Thymus (tissue), 11 donors: Measurements from ENCODE around the gene MOB2. TPM values are rescaled to one million over a fixed set of nuclear protein-coding genes. Genes with fewer than 3 reads are reported as not detected.

ENCODE experiments used
- DNase-seq, 9 donors: peaks; one replicate each; pipeline ENCODE4 v3.0.0-alpha.2; 2013; ENCODE audit warnings: low spot score in 9 of 9, low read depth in 6 of 9, missing footprints in 1 of 9
- H3K27ac ChIP-seq, 2 donors: one replicate each; pipeline ENCODE4 v1.5.1; 2013; ENCODE audit warnings: control low read depth in 1 of 2, low read depth in 1 of 2, low read length in 1 of 2, mild to moderate bottlenecking in 1 of 2, moderate library complexity in 1 of 2
- H3K27me3 ChIP-seq, 2 donors: one replicate each; pipeline ENCODE4 v1.5.1; 2013; ENCODE audit warnings: low read length in 1 of 2; ENCODE audit not compliant: control insufficient read depth in 2 of 2, insufficient read depth in 1 of 2
- H3K36me3 ChIP-seq, 2 donors: one replicate each; pipeline ENCODE4 v1.5.1; 2013; ENCODE audit warnings: low read length in 1 of 2, mild to moderate bottlenecking in 1 of 2, moderate library complexity in 1 of 2; ENCODE audit not compliant: control insufficient read depth in 2 of 2, insufficient read depth in 2 of 2
- H3K4me1 ChIP-seq, 2 donors: one replicate each; pipeline ENCODE4 v1.5.1; 2013; ENCODE audit warnings: low read length in 2 of 2; ENCODE audit not compliant: control insufficient read depth in 2 of 2, insufficient read depth in 2 of 2
- H3K4me3 ChIP-seq, 2 donors: one replicate each; pipeline ENCODE4 v1.5.1; 2013; ENCODE audit warnings: low read length in 2 of 2, control low read depth in 1 of 2, mild to moderate bottlenecking in 1 of 2
- H3K9me3 ChIP-seq, 2 donors: one replicate each; pipeline ENCODE4 v1.5.1; 2013; ENCODE audit warnings: low read length in 1 of 2, mild to moderate bottlenecking in 1 of 2; ENCODE audit not compliant: control insufficient read depth in 2 of 2, insufficient read depth in 1 of 2
- WGBS: extraction: QIAGEN DNeasy Blood & Tissue Kit; methylation state at CpG from one replicate; pipeline ENCODE4 v1.1.7; 2013; 5-methylcytosine and 5-hydroxymethylcytosine counted together
- polyA plus RNA-seq: library from polyadenylated mRNA; stranded (reverse); fragments of 200-250 nt; gene quantifications from one replicate; pipeline ENCODE4 v1.2.3, GENCODE V29; 2013
- total RNA-seq: library from RNA; stranded (reverse); fragments of 120-200 nt; gene quantifications from one replicate; pipeline ENCODE4 v1.2.4, GENCODE V29; 2013
- donor health status: healthy.

Gene MOB2
- total and polyA plus RNA-seq, 2 donors: 34.0 to 46.5 TPM

GRCh38 chr11:1530686-1531448 lies 44.3 kb upstream of the MOB2 start:
- no peak overlapping the region for H3K4me3 ChIP-seq
- H3K9me3 ChIP-seq: no peaks in the 10 kb centered on the region
- 95% methylated on average over 19 of the region's 19 CpGs for WGBS
- H3K4me1 ChIP-seq: peaks cover 0 to 9% of the 10 kb centered on the region in 2 donors
- DNase-seq: no peak
- H3K36me3 ChIP-seq: peaks cover 16 to 22% of the 10 kb centered on the region in 2 donors
- H3K27ac ChIP-seq: no peak overlapping the region
- no peaks in the 10 kb centered on the region for H3K27me3 ChIP-seq

- Histone ChIP-seq H3K27ac (no peak overlapping the region), H3K9me3 (no peaks in the 10 kb centered on the region), H3K4me1 (peaks cover 7 to 12% of the 10 kb centered on the region in 2 donors), H3K27me3 (no peaks in the 10 kb centered on the region), H3K36me3 (peaks cover 12 to 16% of the 10 kb centered on the region in 2 donors), H3K4me3 (no peak overlapping the region)
- no peak for DNase-seq
- 96% methylated on average over 5 of the region's 5 CpGs for WGBS
Observed at GRCh38 chr11:1529774-1530173, 43.2 kb upstream of the MOB2 start.

GRCh38 chr11:1529286-1529685 lies 42.7 kb upstream of the MOB2 start:
- Histone ChIP-seq H3K4me3 (no peak overlapping the region), H3K27ac (no peak overlapping the region), H3K27me3 (no peaks in the 10 kb centered on the region), H3K9me3 (no peaks in the 10 kb centered on the region), H3K4me1 (peaks cover 9 to 17% of the 10 kb centered on the region in 2 donors), H3K36me3 (peaks cover 7 to 11% of the 10 kb centered on the region in 2 donors)
- WGBS: 97% methylated on average over 17 of the region's 17 CpGs
- no peak for DNase-seq

GRCh38 chr11:1528710-1529109 lies 42.1 kb upstream of the MOB2 start:
- 95% methylated on average over 10 of the region's 10 CpGs for WGBS
- no peak overlapping the region for H3K27ac ChIP-seq
- H3K9me3 ChIP-seq: no peaks in the 10 kb centered on the region
- H3K27me3 ChIP-seq: no peaks in the 10 kb centered on the region
- H3K4me1 ChIP-seq: peaks cover 15 to 23% of the 10 kb centered on the region in 2 donors
- DNase-seq: no peak
- H3K36me3 ChIP-seq: peaks cover 6 to 11% of the 10 kb centered on the region in 2 donors
- H3K4me3 ChIP-seq: no peak overlapping the region

GRCh38 chr11:1526785-1527184 lies 40.2 kb upstream of the MOB2 start:
- no peak overlapping the region for H3K27ac ChIP-seq
- peaks cover 27 to 31% of the 10 kb centered on the region in 2 donors for H3K4me1 ChIP-seq
- no peak overlapping the region for H3K4me3 ChIP-seq
- WGBS: 96% methylated on average over 15 of the region's 15 CpGs
- no peak for DNase-seq
- H3K27me3 ChIP-seq: no peaks in the 10 kb centered on the region
- peaks cover under 1 to 3% of the 10 kb centered on the region in 2 donors for H3K36me3 ChIP-seq
- peaks cover 0 to 2% of the 10 kb centered on the region in 2 donors for H3K9me3 ChIP-seq

- H3K4me3 ChIP-seq: peak overlapping the region in 1 of 2 donors; percentile 22
- H3K27ac ChIP-seq: peak overlapping the region; percentile 55 to 74
- WGBS: 4% methylated on average over 4 of the region's 4 CpGs
- H3K36me3 ChIP-seq: no peaks in the 10 kb centered on the region
- no peaks in the 10 kb centered on the region for H3K27me3 ChIP-seq
- H3K4me1 ChIP-seq: peaks cover 31 to 43% of the 10 kb centered on the region in 2 donors
- DNase-seq: peak in 6 of 9 donors; percentile 34 to 83 (median 58)
- peaks cover 2 to 4% of the 10 kb centered on the region in 2 donors for H3K9me3 ChIP-seq
Observed at GRCh38 chr11:1523779-1524178, 37.2 kb upstream of the MOB2 start.

- H3K9me3 ChIP-seq: peaks cover 2 to 4% of the 10 kb centered on the region in 2 donors
- no peaks in the 10 kb centered on the region for H3K27me3 ChIP-seq
- WGBS: 93% methylated on average over 6 of the region's 6 CpGs
- peaks cover 31 to 43% of the 10 kb centered on the region in 2 donors for H3K4me1 ChIP-seq
- H3K27ac ChIP-seq: peak overlapping the region in 1 of 2 donors; percentile 10
- no peak overlapping the region for H3K4me3 ChIP-seq
- no peaks in the 10 kb centered on the region for H3K36me3 ChIP-seq
- DNase-seq: no peak
Observed at GRCh38 chr11:1523077-1523476, 36.5 kb upstream of the MOB2 start.

GRCh38 chr11:1522081-1522424 lies 35.5 kb upstream of the MOB2 start:
- WGBS: 95% methylated on average over 8 of the region's 8 CpGs
- H3K4me3 ChIP-seq: no peak overlapping the region

GRCh38 chr11:1521382-1522080 lies 35.0 kb upstream of the MOB2 start:
- peaks cover 2 to 4% of the 10 kb centered on the region in 2 donors for H3K9me3 ChIP-seq
- H3K4me1 ChIP-seq: peaks cover 31 to 43% of the 10 kb centered on the region in 2 donors
- H3K27me3 ChIP-seq: no peaks in the 10 kb centered on the region
- H3K27ac ChIP-seq: peak overlapping the region in 1 of 2 donors; percentile 21
- WGBS: 87% methylated on average over 21 of the region's 21 CpGs
- no peaks in the 10 kb centered on the region for H3K36me3 ChIP-seq
- DNase-seq: peak in 1 of 9 donors; percentile 33
- no peak overlapping the region for H3K4me3 ChIP-seq

More at GRCh38 chr11:1522081-1522424, 35.5 kb upstream of the MOB2 start:
- no peak for DNase-seq
- no peak overlapping the region for H3K27ac ChIP-seq
- peaks cover 2 to 4% of the 10 kb centered on the region in 2 donors for H3K9me3 ChIP-seq
- H3K36me3 ChIP-seq: no peaks in the 10 kb centered on the region
- peaks cover 31 to 43% of the 10 kb centered on the region in 2 donors for H3K4me1 ChIP-seq
- no peaks in the 10 kb centered on the region for H3K27me3 ChIP-seq
